Activated CD4-positive, CD25-positive, alpha-beta regulatory T cell (primary cell): ENCODE data around the gene ADIPOR2.

ENCODE experiments used
- DNase-seq, 4 experiments: peaks; one replicate each; lab custom pipeline; 2025; lab: John Stamatoyannopoulos, UW

The ADIPOR2 gene

GRCh38 chr12:1776170-1776921 lies 85.5 kb downstream of the ADIPOR2 start:
- DNase-seq: no peak

GRCh38 chr12:1777798-1778197 lies 86.9 kb downstream of the ADIPOR2 start:
- no peak for DNase-seq

GRCh38 chr12:1778911-1779310 lies 88.0 kb downstream of the ADIPOR2 start:
- DNase-seq: no peak

DNA sequence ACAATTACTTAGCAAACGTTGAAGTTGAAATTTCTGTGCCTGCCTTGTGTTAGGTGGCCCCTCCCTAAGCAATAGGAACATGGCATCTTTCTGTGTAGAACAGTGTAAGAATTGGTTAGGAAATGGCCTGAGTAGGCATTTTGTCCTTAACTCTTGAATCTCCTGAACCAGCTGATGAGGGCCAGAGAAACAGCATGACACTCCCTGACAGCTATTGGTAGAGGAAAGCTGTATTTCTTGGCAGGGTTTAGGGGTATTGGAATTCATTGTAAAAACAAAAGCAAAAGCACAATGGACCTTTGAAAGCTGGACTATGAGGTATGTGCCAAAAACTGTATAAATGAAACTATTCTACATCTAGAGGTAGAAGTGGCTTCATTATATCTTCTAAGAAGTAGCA lies 88.9 kb downstream of the ADIPOR2 start:
- DNase-seq: no peak

- DNase-seq: no peak
Observed at GRCh38 chr12:1781772-1782171, 90.9 kb downstream of the ADIPOR2 start.

- DNase-seq: no peak
Observed at GRCh38 chr12:1782215-1782614, 91.3 kb downstream of the ADIPOR2 start.

GRCh38 chr12:1787714-1788113 lies 96.8 kb downstream of the ADIPOR2 start:
- no peak for DNase-seq

DNA sequence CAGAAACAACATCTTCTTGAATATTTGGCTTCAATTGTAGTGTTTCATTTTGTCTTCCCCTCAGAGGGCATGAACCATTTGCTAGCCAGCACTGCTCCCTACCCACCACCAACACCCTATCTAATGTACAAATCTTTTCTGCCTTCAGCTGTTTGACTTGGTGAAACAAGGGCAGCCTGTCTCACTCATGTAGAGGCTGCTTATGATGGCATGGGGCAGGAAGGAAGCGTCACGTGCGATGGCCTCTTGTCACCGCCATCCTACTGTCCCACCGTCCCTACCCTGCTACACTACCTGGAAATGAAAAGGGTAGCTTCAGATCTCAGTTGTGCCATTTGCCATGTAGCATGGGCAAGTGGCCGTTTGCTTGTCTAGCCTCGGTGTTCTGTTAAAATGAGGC lies 99.6 kb downstream of the ADIPOR2 start:
- DNase-seq: no peak

GRCh38 chr12:1791104-1791841 lies 100.4 kb downstream of the ADIPOR2 start:
- peak in 3 of 4 experiments; percentile 33 to 39 (median 37) for DNase-seq

DNA sequence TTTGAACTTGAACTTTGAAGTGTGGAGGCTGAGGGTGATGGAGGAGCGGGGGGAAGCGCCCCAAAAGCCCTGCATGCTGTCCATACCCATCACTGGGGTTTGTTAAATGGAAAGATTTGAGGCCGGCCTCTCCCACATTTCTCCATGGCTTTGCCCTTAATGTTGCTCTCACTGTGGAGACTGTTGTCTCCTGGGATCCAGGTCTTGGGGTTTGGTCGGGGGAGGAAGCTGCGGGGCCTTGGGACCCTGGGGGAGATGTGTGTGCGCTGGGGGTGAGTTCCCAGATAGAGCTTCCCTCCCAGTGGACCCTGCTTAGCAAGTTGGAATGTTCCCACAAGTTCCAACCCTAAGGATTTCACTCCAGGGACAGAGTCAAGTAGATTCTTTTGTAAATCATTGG lies 101.5 kb downstream of the ADIPOR2 start:
- DNase-seq: no peak

DNA sequence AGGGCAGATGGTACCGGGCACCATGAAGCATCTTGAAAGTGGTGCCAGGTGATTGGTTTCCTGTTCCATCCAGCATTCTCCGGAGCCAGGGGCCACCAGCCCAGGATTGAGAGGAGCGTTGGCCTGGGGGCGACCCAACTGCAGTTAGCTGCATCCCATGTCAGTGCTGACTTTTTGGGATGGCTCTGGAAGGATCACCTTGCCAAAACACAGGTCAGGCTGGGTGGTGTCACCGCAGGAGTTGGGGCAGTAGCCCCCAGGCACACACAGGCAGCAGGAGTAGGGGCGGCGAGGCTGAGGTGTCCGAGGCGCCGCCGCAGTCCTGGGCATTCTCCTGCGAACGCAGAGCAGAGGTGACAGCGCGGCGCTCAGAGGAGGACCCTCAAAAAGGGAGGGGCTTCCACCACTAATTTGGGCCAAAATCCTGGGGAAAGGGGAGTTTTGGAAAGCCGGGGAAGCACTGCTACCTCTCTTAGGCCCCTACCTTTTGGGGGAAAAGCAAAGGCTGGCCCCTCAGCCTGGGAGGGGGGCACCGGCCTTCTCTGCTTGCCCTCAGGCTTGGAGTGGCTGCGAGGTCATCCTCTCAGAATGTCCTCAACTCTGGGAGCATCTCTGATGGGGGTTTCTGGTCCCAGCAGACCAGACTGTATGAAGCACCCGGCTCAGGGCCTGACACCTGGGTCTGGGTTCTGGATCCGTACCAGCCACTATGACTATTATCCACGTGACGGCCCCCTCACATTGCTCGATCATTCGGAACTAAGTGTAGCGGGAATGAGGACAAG lies 102.7 kb downstream of the ADIPOR2 start:
- no peak for DNase-seq

DNA sequence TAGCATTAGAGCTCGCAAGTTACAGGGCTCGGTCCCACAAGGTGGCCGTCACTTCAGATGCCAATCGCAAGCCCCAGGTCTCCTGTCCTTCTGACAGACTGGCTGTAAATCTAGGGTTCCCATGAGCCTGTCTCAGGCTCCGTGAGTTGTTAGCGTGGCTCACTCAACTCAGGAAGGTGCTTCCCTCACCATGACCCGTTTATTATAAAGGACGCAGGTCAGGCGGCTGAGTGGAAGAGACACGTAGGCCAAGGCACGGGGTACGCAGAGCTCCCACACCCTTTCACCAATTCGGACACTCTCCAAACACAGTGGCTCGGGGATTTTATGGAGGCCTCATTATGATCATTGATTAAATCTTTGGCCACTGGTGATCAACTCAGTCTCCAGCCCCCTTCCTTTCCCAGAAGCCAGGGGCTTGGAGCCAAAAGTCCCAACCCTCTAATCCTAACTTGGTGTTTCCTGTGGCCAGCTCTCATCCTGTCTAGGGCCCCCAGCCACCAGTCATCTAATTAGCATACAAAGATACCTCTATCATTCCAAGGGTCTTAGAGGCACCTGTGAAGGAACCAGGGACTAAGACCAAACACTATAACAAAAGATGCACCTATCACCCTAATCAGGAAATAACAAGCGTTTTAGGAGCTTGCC lies 103.7 kb downstream of the ADIPOR2 start:
- DNase-seq: no peak

GRCh38 chr12:1795221-1795784 lies 104.4 kb downstream of the ADIPOR2 start:
- no peak for DNase-seq

- peak; percentile 81 to 90 (median 87) for DNase-seq
Observed at GRCh38 chr12:1795785-1796514, 105.1 kb downstream of the ADIPOR2 start.

- DNase-seq: peak in 2 of 4 experiments; percentile 29 to 41
Observed at GRCh38 chr12:1796515-1797010, 105.7 kb downstream of the ADIPOR2 start.

GRCh38 chr12:1797011-1797901 lies 106.4 kb downstream of the ADIPOR2 start:
- peak in 3 of 4 experiments; percentile 27 to 38 (median 36) for DNase-seq

GRCh38 chr12:1797991-1798640 lies 107.2 kb downstream of the ADIPOR2 start:
- no peak for DNase-seq

DNA sequence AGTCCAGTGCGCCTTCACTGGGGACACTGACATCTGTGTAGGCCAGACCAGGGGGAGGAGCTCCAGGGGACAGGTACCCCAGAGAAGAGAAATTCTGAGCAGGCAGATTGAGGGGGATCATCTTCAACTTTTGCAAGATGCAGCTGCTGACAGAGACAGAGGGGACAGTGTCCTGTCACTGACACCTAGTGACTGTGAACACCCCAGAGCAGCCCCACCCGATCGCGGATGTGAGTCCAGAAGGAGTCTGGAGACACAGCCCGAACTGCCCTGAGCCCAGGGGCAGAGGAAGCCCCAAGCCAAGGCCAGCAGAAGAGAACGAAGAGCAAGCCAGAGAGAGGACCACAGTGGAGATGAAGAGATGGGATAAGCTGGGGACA lies 107.8 kb downstream of the ADIPOR2 start:
- no peak for DNase-seq
